ENCODE measurements around the gene KLHDC9. TPM values are rescaled to one million over a fixed set of nuclear protein-coding genes. Genes with fewer than 3 reads are reported as not detected.

KLHDC9 gene
- total and polyA plus RNA-seq, 9 of the 15 experiments (the other 6 are each of a cell fraction or from before 2014, with no cell fraction given) = not detected

- no peak for TF ChIP-seq SRSF9 (IDR thresholded peaks at IDR 0.05; ENCODE audit: borderline replicate concordance, low read depth, low read length)
- TF ChIP-seq ATF7 (IDR thresholded peaks at IDR 0.05) = peak; percentile 91
- TF ChIP-seq BCLAF1 (IDR thresholded peaks at IDR 0.05; ENCODE audit: borderline replicate concordance in 1 of 2, control insufficient read depth in 1 of 2, low read depth in 2 of 2, low read length in 1 of 2) = no peak
- TF ChIP-seq THRA (IDR thresholded peaks at IDR 0.05) = no peak
- no peak for TF ChIP-seq KLF16 (IDR thresholded peaks at IDR 0.05)
- TF ChIP-seq SIRT6 (IDR thresholded peaks at IDR 0.05; ENCODE audit: low read depth, low read length) = no peak
- no peak for TF ChIP-seq ZNF174 (CRISPR knock-in tag; IDR thresholded peaks at IDR 0.05)
- no peak for TF ChIP-seq HES1 (IDR thresholded peaks at IDR 0.05; ENCODE audit: low read depth)
- 0 out of 2 replicates have a peak, but pooled peaks have one; percentile 31 for TF ChIP-seq CREB1 (IDR thresholded peaks at IDR 0.05)
- TF ChIP-seq CREB1 (CRISPR knock-in tag; IDR thresholded peaks at IDR 0.05) = no peak
- no peak for TF ChIP-seq FOXK1 (CRISPR knock-in tag; IDR thresholded peaks at IDR 0.05; ENCODE audit: borderline replicate concordance)
- TF ChIP-seq ZNF707 (CRISPR knock-in tag; conservative IDR thresholded peaks at IDR 0.05) = no peak
- no peak for TF ChIP-seq GABPB1 (CRISPR knock-in tag; IDR thresholded peaks at IDR 0.05)
- no peak for TF ChIP-seq SMARCA4 (IDR thresholded peaks at IDR 0.05)
- TF ChIP-seq MYC (IDR thresholded peaks at IDR 0.05; ENCODE audit: low read depth, low read length) = no peak
- TF ChIP-seq MYC (CRISPR knock-in tag; IDR thresholded peaks at IDR 0.05; ENCODE audit: borderline replicate concordance, low read depth) = no peak
- TF ChIP-seq NFIC (IDR thresholded peaks at IDR 0.05) = peak; percentile 57
- TF ChIP-seq PHB2 (IDR thresholded peaks at IDR 0.05; ENCODE audit: low read depth) = no peak
- TF ChIP-seq BCL6 (CRISPR knock-in tag; IDR thresholded peaks at IDR 0.05) = no peak
- no peak for TF ChIP-seq POU5F1 (IDR thresholded peaks at IDR 0.05; ENCODE audit: borderline replicate concordance, low read depth, low read length, partially characterized antibody)
- TF ChIP-seq PRPF4 (IDR thresholded peaks at IDR 0.05; ENCODE audit: insufficient read depth, low read depth, low read length, poor library complexity, severe bottlenecking) = no peak
- no peak for TF ChIP-seq ZNF561 (CRISPR knock-in tag; conservative IDR thresholded peaks at IDR 0.05)
- TF ChIP-seq BRF2 (IDR thresholded peaks at IDR 0.05; ENCODE audit: borderline replicate concordance, insufficient read depth, insufficient read length) = no peak
- TF ChIP-seq HMGN3 (IDR thresholded peaks at IDR 0.05; ENCODE audit: borderline replicate concordance, extremely low read depth, insufficient read length, low read depth, low read length) = no peak
These were observed 23.3 kb upstream of the KLHDC9 start (continued) for GRCh38 chr1:161074676-161075368.

Data from K562 (cell line).